DMS153 treated with DMSO at 0.1 percent for 48 hours (cell line): ENCODE data around the gene CCNY.
"Not testable (repeated sequence)": the region's sequence is repeated elsewhere in the genome, so short reads cannot be mapped to it uniquely, and the experiment has no call there.

Experiments
- DNase-seq: peaks from one replicate; lab custom pipeline; 2025; ENCODE audit not compliant: unreplicated experiment; lab: John Stamatoyannopoulos, UW

The CCNY gene

GRCh38 chr10:35507519-35508109, 171.3 kb downstream of the CCNY start:
- DNase-seq, result no peak

- no peak for DNase-seq
Measured at GRCh38 chr10:35508647-35509046, 172.3 kb downstream of the CCNY start.

GRCh38 chr10:35510891-35511290, 174.6 kb downstream of the CCNY start:
- DNase-seq, result no peak

GRCh38 chr10:35511647-35512046, 175.3 kb downstream of the CCNY start:
- DNase-seq, result no peak

GRCh38 chr10:35516102-35516670, 179.9 kb downstream of the CCNY start:
- no peak for DNase-seq

GRCh38 chr10:35517431-35518181, 181.3 kb downstream of the CCNY start:
- DNase-seq, result no peak

- DNase-seq, result not testable (repeated sequence)
Measured at GRCh38 chr10:35518187-35518586, 181.9 kb downstream of the CCNY start.

GRCh38 chr10:35520996-35521395, 184.7 kb downstream of the CCNY start:
- DNase-seq, result no peak

GRCh38 chr10:35523670-35524225, 187.4 kb downstream of the CCNY start:
- DNase-seq, result no peak

- no peak for DNase-seq
Measured at GRCh38 chr10:35526746-35527145, 190.4 kb downstream of the CCNY start.

GRCh38 chr10:35532141-35532540, 195.8 kb downstream of the CCNY start:
- DNase-seq, result no peak

- no peak for DNase-seq
Measured at GRCh38 chr10:35533565-35533964, 197.3 kb downstream of the CCNY start.

GRCh38 chr10:35535136-35535535, 198.8 kb downstream of the CCNY start:
- no peak for DNase-seq

- DNase-seq, result no peak
Measured at GRCh38 chr10:35536789-35537188, 200.5 kb downstream of the CCNY start.

GRCh38 chr10:35537925-35538324, 201.6 kb downstream of the CCNY start:
- not testable (repeated sequence) for DNase-seq

- no peak for DNase-seq
Measured at GRCh38 chr10:35540296-35541164, 204.2 kb downstream of the CCNY start.

- no peak for DNase-seq
Measured at GRCh38 chr10:35541720-35542119, 205.4 kb downstream of the CCNY start.

- DNase-seq, result no peak
Measured at GRCh38 chr10:35542303-35542702, 206.0 kb downstream of the CCNY start.

GRCh38 chr10:35545079-35545657, 208.9 kb downstream of the CCNY start:
- DNase-seq, result no peak

- no peak for DNase-seq
Measured at GRCh38 chr10:35545878-35546590, 209.7 kb downstream of the CCNY start.
